Brain microvascular endothelial cell (primary cell): ENCODE results near the gene AP2A1.
A peak's percentile ranks its signal among the peaks of the same experiment; 100 is the strongest.

Source experiments
- DNase-seq: peaks from one replicate; pipeline ENCODE4 v3.0.0-alpha.2; 2020
- H3K27ac ChIP-seq: fragments of 250-450 bp; sonication (Bioruptor Pico); 2 replicates; pipeline ENCODE4 v1.5.1; 2020; ENCODE audit warnings: mild to moderate bottlenecking, moderate library complexity
- H3K27me3 ChIP-seq: fragments of 250-450 bp; sonication (Bioruptor Pico); replicated peaks from 2 replicates; pipeline ENCODE4 v1.5.1; 2020; ENCODE audit warnings: mild to moderate bottlenecking
- H3K36me3 ChIP-seq: fragments of 250-450 bp; sonication (Bioruptor Pico); replicated peaks from 2 replicates; pipeline ENCODE4 v1.5.1; 2020; ENCODE audit warnings: mild to moderate bottlenecking
- H3K4me3 ChIP-seq: 2 replicates; pipeline ENCODE4 v1.5.1; 2011; ENCODE audit warnings: low read depth, mild to moderate bottlenecking, control low read depth, low read length, moderate library complexity
- CTCF ChIP-seq: IDR thresholded peaks from 2 replicates; pipeline ENCODE4 v1.5.1; 2011; ENCODE audit warnings: low read depth, mild to moderate bottlenecking, moderate library complexity, low read length, control low read depth, inconsistent platforms; ENCODE audit errors: missing control alignments
- in situ Hi-C: cut with HindIII; loops from 2 replicates; pipeline ENCODE4 v1.10.0; 2017; ENCODE audit warnings: low sequenced_read_pairs, low pct_ligation_motif_present

Gene AP2A1

DNA sequence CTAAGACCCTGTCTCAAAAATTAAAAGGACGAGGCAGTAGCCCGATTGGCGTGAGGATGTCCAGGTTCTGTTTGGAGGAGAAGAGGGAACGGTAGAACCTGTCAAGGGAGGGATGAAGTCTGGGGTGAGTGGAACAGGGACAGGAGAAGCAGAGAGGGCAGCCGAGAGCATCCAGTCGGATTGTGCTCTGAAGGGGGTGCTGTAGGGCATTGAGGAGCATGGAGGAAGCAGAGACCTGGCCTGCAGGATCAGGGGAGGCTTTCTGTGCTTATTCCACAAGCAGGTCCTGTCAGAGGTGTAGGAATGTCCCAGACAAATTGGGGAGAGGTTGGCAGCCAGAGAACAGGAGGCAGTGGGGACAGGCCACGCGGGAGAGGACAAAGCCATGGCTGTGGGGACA lies 14.1 kb downstream of the AP2A1 start:
- no peak for TF ChIP-seq CTCF
- no peak overlapping the region for H3K4me3 ChIP-seq
- no peak for DNase-seq
- H3K27me3 ChIP-seq: no peaks in the 10 kb centered on the region
- H3K36me3 ChIP-seq: peaks cover 33% of the 10 kb centered on the region
- in situ Hi-C loops: no loop called here
- no peak overlapping the region for H3K27ac ChIP-seq

DNA sequence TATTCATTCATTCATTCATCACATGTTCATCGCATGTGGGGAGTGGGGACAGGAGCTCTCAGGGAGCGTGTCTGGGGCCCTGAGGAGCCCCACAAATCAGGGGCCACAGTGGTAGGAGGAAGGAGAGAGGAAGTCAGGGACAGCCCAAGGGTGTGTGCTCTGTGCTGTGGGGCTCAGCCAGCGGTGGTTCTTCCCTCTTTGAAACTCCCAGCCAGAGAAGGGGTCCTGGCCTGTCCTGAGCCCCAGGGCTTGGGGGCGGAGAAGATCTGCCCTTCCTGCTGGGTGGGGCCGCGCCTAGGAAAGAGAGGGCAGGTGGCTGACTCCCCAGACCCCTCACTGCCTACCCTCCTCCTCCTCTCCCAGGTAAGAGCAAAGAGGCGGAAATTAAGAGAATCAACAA lies 14.6 kb downstream of the AP2A1 start:
- no peaks in the 10 kb centered on the region for H3K27me3 ChIP-seq
- in situ Hi-C loops: no loop called here
- no peak for TF ChIP-seq CTCF
- DNase-seq: no peak
- no peak overlapping the region for H3K4me3 ChIP-seq
- H3K36me3 ChIP-seq: peaks cover 30% of the 10 kb centered on the region
- no peak overlapping the region for H3K27ac ChIP-seq

DNA sequence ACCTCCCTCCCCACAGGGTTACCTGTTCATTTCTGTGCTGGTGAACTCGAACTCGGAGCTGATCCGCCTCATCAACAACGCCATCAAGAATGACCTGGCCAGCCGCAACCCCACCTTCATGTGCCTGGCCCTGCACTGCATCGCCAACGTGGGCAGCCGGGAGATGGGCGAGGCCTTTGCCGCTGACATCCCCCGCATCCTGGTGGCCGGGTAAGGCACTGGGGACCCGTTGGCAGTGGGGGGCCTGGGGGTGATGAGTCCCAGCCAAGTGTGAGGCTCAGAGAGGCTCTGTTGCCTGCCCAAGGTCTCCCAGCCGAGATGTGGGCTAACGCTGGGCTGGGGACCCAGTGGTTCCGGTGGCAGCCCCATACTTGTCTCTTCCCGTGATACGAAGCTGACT lies 15.7 kb downstream of the AP2A1 start:
- in situ Hi-C loops: no loop called here
- H3K27me3 ChIP-seq: no peaks in the 10 kb centered on the region
- no peak overlapping the region for H3K27ac ChIP-seq
- DNase-seq: no peak
- no peak for TF ChIP-seq CTCF
- H3K4me3 ChIP-seq: no peak overlapping the region
- peaks cover 28% of the 10 kb centered on the region for H3K36me3 ChIP-seq

DNA sequence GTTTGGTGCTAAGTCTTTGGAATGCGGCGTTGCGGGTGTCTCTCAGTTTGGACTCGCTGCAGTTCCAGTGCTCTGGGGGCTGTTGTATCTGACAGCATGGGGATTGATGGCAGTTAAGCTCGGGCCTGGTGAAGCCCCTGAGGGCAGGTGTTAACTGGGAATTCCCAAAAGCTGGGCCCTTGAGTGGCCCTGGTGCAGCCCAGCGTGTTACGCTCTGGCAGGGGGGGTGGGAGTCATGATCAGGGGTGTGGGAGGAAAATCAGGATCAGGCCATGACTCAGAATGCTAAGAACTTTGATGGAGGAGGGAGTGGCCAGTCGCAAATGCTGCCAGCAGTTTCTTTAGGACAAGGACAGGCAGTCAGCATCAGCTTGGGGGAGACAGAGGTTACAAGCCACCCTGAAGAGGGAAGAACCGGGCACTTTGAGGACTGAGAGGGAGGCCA lies 19.6 kb downstream of the AP2A1 start:
- DNase-seq: peak; percentile 23
- no peak for TF ChIP-seq CTCF
- no peak overlapping the region for H3K27ac ChIP-seq
- in situ Hi-C loops: no loop called here
- H3K36me3 ChIP-seq: peaks cover 41% of the 10 kb centered on the region
- no peak overlapping the region for H3K4me3 ChIP-seq
- H3K27me3 ChIP-seq: no peaks in the 10 kb centered on the region

DNA sequence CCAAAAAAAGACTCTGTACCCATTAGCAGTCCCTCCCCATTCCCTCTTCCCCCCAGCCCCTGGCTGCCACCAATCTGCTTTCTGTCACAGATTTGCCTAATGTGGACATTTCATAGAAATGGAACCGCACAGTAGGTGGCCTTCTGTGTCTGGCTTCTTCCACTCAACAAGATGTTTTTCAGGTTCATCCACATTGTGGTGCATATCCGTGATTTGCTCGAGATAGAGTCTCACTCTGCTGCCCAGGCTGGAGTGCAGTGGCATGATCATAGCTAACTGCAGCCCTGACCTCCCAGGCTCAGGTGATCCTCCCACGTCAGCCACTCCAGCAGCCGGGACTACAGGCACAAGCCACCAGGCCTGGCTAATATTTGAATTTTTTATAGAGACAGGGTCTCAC lies 20.9 kb downstream of the AP2A1 start:
- no peaks in the 10 kb centered on the region for H3K27me3 ChIP-seq
- H3K36me3 ChIP-seq: peaks cover 45% of the 10 kb centered on the region
- TF ChIP-seq CTCF: no peak
- H3K27ac ChIP-seq: no peak overlapping the region
- DNase-seq: no peak
- no peak overlapping the region for H3K4me3 ChIP-seq
- in situ Hi-C loops: no loop called here

DNA sequence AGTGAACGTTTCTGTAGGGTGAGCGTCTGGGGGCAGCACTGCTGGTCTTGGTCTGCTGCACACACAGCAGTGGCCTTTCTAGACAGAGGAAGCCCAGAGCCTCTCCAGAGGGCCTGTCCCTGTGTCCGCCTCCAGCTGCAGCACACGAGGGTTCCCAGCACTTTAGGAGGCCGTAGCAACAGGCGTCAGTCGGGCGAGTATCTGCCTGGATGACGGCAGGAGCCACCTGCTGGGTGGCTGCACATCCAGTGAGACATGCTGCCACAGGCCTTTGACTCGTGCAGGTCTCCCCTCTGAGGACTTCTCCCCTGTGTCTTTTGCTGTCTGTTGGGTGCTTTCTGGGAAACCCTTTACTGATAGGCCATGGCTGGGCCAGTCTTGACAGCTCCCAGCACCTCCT lies 22.1 kb downstream of the AP2A1 start:
- in situ Hi-C loops: no loop called here
- Histone ChIP-seq H3K4me3 (no peak overlapping the region), H3K27me3 (no peaks in the 10 kb centered on the region), H3K27ac (no peak overlapping the region), H3K36me3 (peaks cover 43% of the 10 kb centered on the region)
- DNase-seq: no peak
- TF ChIP-seq CTCF: no peak
